WI38 (cell line): Measurements from ENCODE around the gene HSP90AA1.
"Not testable (repeated sequence)": the region's sequence is repeated elsewhere in the genome, so short reads cannot be mapped to it uniquely, and the experiment has no call there.

Source experiments
- H3K4me3 ChIP-seq: 2 replicates; pipeline ENCODE4 v1.5.1; 2011; ENCODE audit warnings: low read depth, mild to moderate bottlenecking, control low read depth, low read length
- TF ChIP-seq, protein P1 (sequence below): IDR thresholded peaks from 2 replicates; pipeline ENCODE4 v1.5.1; 2012; ENCODE audit warnings: low read depth, mild to moderate bottlenecking, control low read depth, low read length

The HSP90AA1 gene

GRCh38 chr14:102086972-102087761 is at the start of gene HSP90AA1:
HSP90AA1 (minus strand) TSS chr14:102087044; CDS start chr14:102086378, 666 bp downstream.
- peak within 1 kb of the TSS; percentile 76 for H3K4me3 ChIP-seq
- TF ChIP-seq, protein P1, sequence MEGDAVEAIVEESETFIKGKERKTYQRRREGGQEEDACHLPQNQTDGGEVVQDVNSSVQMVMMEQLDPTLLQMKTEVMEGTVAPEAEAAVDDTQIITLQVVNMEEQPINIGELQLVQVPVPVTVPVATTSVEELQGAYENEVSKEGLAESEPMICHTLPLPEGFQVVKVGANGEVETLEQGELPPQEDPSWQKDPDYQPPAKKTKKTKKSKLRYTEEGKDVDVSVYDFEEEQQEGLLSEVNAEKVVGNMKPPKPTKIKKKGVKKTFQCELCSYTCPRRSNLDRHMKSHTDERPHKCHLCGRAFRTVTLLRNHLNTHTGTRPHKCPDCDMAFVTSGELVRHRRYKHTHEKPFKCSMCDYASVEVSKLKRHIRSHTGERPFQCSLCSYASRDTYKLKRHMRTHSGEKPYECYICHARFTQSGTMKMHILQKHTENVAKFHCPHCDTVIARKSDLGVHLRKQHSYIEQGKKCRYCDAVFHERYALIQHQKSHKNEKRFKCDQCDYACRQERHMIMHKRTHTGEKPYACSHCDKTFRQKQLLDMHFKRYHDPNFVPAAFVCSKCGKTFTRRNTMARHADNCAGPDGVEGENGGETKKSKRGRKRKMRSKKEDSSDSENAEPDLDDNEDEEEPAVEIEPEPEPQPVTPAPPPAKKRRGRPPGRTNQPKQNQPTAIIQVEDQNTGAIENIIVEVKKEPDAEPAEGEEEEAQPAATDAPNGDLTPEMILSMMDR: no peak

- H3K4me3 ChIP-seq: not testable (repeated sequence)
Measured at GRCh38 chr14:102135456-102135855, 48.6 kb upstream of the HSP90AA1 start.

DNA sequence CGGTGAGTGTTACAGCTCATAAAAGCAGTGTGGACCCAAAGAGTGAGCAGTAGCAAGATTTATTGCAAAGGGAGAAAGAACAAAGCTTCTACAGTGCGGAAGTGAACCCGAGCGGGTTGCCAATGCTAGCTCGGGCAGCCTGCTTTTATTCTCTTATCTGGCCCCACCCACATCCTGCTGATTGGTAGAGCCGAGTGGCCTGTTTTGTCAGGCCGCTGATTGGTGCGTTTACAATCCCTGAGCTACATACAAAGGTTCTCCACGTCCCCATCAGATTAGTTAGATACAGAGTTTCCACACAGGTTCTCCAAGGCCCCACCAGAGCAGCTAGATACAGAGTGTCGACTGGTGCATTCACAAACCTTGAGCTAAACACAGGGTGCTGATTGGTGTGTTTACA is 47.9 kb upstream of the HSP90AA1 start:
- H3K4me3 ChIP-seq: not testable (repeated sequence)

DNA sequence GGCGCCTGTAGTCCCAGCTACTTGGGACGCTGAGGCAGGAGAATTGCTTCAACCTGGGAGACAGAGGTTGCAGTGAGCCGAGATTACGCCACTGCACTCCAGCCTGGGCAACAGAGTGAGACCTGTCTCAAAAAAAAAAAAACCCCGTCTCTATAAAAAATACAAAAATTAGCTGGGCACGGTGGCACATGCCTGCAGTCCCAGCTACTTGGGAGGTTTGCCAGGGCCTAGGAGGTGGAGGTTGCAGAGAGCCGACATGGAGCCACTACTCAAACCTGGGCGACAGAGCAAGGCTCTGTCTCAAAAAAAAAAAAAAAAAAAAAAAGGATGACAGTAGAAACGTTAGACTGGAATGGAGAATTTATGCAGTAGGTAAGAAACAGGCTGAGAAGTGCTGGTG is 47.2 kb upstream of the HSP90AA1 start:
- H3K4me3 ChIP-seq: not testable (repeated sequence)

DNA sequence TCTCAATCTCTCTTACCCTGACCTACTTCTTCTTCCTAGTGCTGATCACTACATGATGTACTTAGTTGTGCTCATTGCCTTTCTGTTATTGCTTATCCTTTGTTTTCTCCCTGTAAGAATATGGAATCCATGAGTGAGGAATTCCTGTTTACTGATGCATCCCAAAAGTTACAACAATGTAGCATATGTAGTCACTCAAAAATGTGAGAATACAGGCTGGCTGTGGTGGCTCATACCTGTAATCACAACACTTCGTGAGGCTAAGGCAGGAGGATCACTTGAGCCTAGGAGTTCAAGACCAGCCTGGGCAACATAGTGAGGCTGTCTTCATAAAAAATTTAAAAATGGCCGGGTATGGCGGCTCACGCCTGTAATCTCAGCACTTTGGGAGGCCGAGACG is 44.9 kb upstream of the HSP90AA1 start:
- no peak overlapping the region for H3K4me3 ChIP-seq
- TF ChIP-seq, protein P1: no peak

- TF ChIP-seq, protein P1: no peak
- no peak overlapping the region for H3K4me3 ChIP-seq
Measured at GRCh38 chr14:102126807-102127455, 40.1 kb upstream of the HSP90AA1 start.

DNA sequence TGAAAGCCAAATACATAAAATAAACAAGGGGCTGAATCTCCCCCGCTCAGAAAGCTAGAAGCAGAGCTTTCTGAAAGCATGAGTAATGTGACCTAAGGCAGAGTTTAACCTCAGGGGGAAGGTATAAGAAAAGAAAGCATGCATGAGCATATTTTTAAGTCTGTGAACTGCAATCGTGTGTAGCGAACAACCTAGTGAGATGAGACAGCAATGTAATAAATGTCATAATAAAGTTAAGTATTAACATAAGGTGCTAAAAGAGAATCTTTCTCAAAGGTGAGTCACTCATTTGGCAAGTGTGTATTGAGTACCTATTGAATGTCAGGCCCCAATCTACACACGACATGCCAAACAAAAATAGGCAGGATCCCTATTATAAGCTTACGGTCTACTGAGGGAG is 38.7 kb upstream of the HSP90AA1 start:
- H3K4me3 ChIP-seq: no peak overlapping the region
- TF ChIP-seq, protein P1: no peak

GRCh38 chr14:102124419-102124818 is 37.6 kb upstream of the HSP90AA1 start:
- TF ChIP-seq, protein P1: no peak

DNA sequence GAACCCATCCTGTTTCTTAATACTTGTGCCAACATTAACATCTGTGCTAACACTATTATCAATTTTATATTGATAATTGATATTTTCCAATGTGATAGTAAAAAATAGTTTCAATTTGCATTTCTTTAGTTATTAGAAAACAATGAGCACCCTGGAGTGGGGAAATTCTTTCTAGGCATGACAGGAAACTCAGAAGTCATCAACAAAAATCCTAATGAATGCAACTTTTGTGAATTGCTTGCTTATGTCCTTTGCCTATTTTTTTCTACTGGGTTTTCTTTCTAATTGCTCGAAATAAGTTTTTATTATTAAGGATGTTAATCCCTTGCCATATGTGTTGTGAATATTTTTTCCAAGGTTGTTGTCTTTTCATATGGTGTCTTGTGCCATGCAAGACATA is 34.7 kb upstream of the HSP90AA1 start:
- H3K4me3 ChIP-seq: no peak overlapping the region
- TF ChIP-seq, protein P1: no peak

More at GRCh38 chr14:102124419-102124818, 37.6 kb upstream of the HSP90AA1 start:
- H3K4me3 ChIP-seq: no peak overlapping the region
